ENCODE results near the gene TRIP12.

The TRIP12 gene

GRCh38 chr2:229733611-229734245 lies 188.1 kb downstream of the TRIP12 start:
- TF ChIP-seq NFRKB (IDR thresholded peaks at IDR 0.05) (no peak), ZNF384 (IDR thresholded peaks at IDR 0.05) (no peak), CTBP1 (IDR thresholded peaks at IDR 0.05; ENCODE audit: borderline replicate concordance) (no peak), FOXM1 (IDR thresholded peaks at IDR 0.05; ENCODE audit: borderline replicate concordance) (no peak), FOXA1 (IDR thresholded peaks at IDR 0.05) (no peak), LEF1 (IDR thresholded peaks at IDR 0.05; ENCODE audit: borderline replicate concordance) (no peak), SP1 (IDR thresholded peaks at IDR 0.05) (no peak), ELF4 (IDR thresholded peaks at IDR 0.05) (no peak), ARNT (IDR thresholded peaks at IDR 0.05) (no peak), SUZ12 (IDR thresholded peaks at IDR 0.05) (no peak), BHLHE40 (IDR thresholded peaks at IDR 0.05; ENCODE audit: borderline replicate concordance) (no peak), PKNOX1 (IDR thresholded peaks at IDR 0.05) (no peak), TARDBP (IDR thresholded peaks at IDR 0.05) (no peak), FOXK2 (IDR thresholded peaks at IDR 0.05) (no peak)
- no peak for DNase-seq (ENCODE audit: extremely low spot score)
- ChIA-PET POLR2A (no interaction called here), CTCF (no interaction called here)

- CTCF ChIA-PET = no interaction called here
Measured at GRCh38 chr2:229732897-229733296, 188.9 kb downstream of the TRIP12 start.

GRCh38 chr2:229731916-229732315 lies 189.9 kb downstream of the TRIP12 start:
- ChIA-PET CTCF (no interaction called here), POLR2A (no interaction called here)
- DNase-seq (ENCODE audit: extremely low spot score) = no peak
- TF ChIP-seq SUZ12 (IDR thresholded peaks at IDR 0.05) = no peak
- no peak for TF ChIP-seq ELF4 (IDR thresholded peaks at IDR 0.05)
- TF ChIP-seq FOXK2 (IDR thresholded peaks at IDR 0.05) = no peak
- TF ChIP-seq PKNOX1 (IDR thresholded peaks at IDR 0.05) = no peak
- no peak for TF ChIP-seq FOXM1 (IDR thresholded peaks at IDR 0.05; ENCODE audit: borderline replicate concordance)

More at GRCh38 chr2:229732897-229733296, 188.9 kb downstream of the TRIP12 start:
- POLR2A ChIA-PET = no interaction called here
- TF ChIP-seq FOXK2 (IDR thresholded peaks at IDR 0.05) (no peak), TARDBP (IDR thresholded peaks at IDR 0.05) (no peak), SUZ12 (IDR thresholded peaks at IDR 0.05) (no peak), HDGF (IDR thresholded peaks at IDR 0.05; ENCODE audit: borderline replicate concordance) (no peak), NFRKB (IDR thresholded peaks at IDR 0.05) (no peak)
- DNase-seq (ENCODE audit: extremely low spot score) = no peak

GRCh38 chr2:229731363-229731762 lies 190.4 kb downstream of the TRIP12 start:
- CTCF ChIA-PET = no interaction called here
- POLR2A ChIA-PET = no interaction called here
- TF ChIP-seq ARNT (IDR thresholded peaks at IDR 0.05) (no peak), LEF1 (IDR thresholded peaks at IDR 0.05; ENCODE audit: borderline replicate concordance) (no peak), BHLHE40 (IDR thresholded peaks at IDR 0.05; ENCODE audit: borderline replicate concordance) (no peak), PKNOX1 (IDR thresholded peaks at IDR 0.05) (no peak), FOXK2 (IDR thresholded peaks at IDR 0.05) (no peak), L3MBTL2 (conservative IDR thresholded peaks at IDR 0.05) (no peak), FOXM1 (IDR thresholded peaks at IDR 0.05; ENCODE audit: borderline replicate concordance) (no peak), CTBP1 (IDR thresholded peaks at IDR 0.05; ENCODE audit: borderline replicate concordance) (no peak), ZNF384 (IDR thresholded peaks at IDR 0.05) (no peak), ELF4 (IDR thresholded peaks at IDR 0.05) (no peak), TARDBP (IDR thresholded peaks at IDR 0.05) (no peak), FOXA1 (IDR thresholded peaks at IDR 0.05) (no peak), SP1 (IDR thresholded peaks at IDR 0.05) (no peak)
- no peak for DNase-seq (ENCODE audit: extremely low spot score)

- POLR2A ChIA-PET = no interaction called here
- CTCF ChIA-PET = no interaction called here
- DNase-seq (ENCODE audit: extremely low spot score) = no peak
- no peak for TF ChIP-seq FOXA1 (IDR thresholded peaks at IDR 0.05)
Measured at GRCh38 chr2:229728370-229728769, 193.4 kb downstream of the TRIP12 start.

GRCh38 chr2:229726643-229727042 lies 195.2 kb downstream of the TRIP12 start:
- POLR2A ChIA-PET = no interaction called here
- CTCF ChIA-PET = no interaction called here
- no peak for TF ChIP-seq BHLHE40 (IDR thresholded peaks at IDR 0.05; ENCODE audit: borderline replicate concordance)
- TF ChIP-seq TARDBP (IDR thresholded peaks at IDR 0.05) = no peak
- TF ChIP-seq ZNF384 (IDR thresholded peaks at IDR 0.05) = no peak
- TF ChIP-seq ARNT (IDR thresholded peaks at IDR 0.05) = no peak
- no peak for TF ChIP-seq FOXM1 (IDR thresholded peaks at IDR 0.05; ENCODE audit: borderline replicate concordance)
- no peak for TF ChIP-seq PKNOX1 (IDR thresholded peaks at IDR 0.05)
- no peak for TF ChIP-seq LEF1 (IDR thresholded peaks at IDR 0.05; ENCODE audit: borderline replicate concordance)
- no peak for TF ChIP-seq NFRKB (IDR thresholded peaks at IDR 0.05)
- no peak for TF ChIP-seq FOXA1 (IDR thresholded peaks at IDR 0.05)
- TF ChIP-seq L3MBTL2 (conservative IDR thresholded peaks at IDR 0.05) = no peak
- no peak for TF ChIP-seq SUZ12 (IDR thresholded peaks at IDR 0.05)
- no peak for TF ChIP-seq ELF4 (IDR thresholded peaks at IDR 0.05)
- no peak for TF ChIP-seq FOXK2 (IDR thresholded peaks at IDR 0.05)
- TF ChIP-seq SP1 (IDR thresholded peaks at IDR 0.05) = no peak
- DNase-seq (ENCODE audit: extremely low spot score) = no peak

All from HEK293T (cell line).